ENCODE measurements around the gene CDH13. TPM values are rescaled to one million over a fixed set of nuclear protein-coding genes. Genes with fewer than 3 reads are reported as not detected.
A peak's percentile ranks its signal among the peaks of the same experiment; 100 is the strongest.

CDH13 gene
- total RNA-seq, 4 donors from 2014 or later, result 3.1 to 13.5 (median 8.9) TPM

DNA sequence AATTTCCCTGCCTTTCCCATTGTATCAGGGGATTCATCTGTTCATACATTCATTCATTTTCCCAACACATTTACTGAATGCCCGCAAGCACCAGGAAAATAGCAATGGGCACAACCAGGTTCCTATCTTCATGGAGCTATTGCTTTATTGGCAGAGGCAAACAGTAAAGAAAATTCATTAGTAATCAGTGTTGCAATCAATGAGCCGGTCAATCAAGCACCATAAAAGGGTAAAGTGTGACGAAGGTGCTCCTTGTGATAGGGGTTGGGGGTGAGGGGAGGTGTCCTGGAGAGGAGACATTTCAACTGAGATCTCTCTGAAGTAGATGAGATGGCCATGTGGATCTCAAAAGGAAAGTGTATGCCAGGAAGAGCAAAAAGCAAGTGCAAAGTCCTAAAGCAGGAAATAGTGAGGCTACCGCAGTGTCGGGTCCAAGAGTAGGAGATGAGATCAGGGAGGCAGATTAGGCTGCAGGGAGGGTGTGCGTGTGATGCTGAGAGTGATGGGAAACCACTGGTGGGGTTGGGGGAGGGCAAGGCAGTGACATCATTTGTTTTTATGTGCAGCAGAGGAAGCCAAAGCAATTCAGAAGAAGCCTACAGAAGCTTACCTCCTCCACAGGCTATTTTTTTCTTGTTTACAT lies 28.4 kb downstream of the CDH13 start:
- no peak for DNase-seq (ENCODE audit: extremely low spot score)
- WGBS, result 62% methylated on average over 6 of the region's 6 CpGs
- Histone ChIP-seq H3K27me3 (no peaks in the 10 kb centered on the region), H3K4me1 (peaks cover 8 to 32% (median 10%) of the 10 kb centered on the region in 4 donors), H3K9me3 (no peaks in the 10 kb centered on the region), H3K4me3 (no peak overlapping the region), H3K36me3 (no peaks in the 10 kb centered on the region), H3K27ac (replicated peaks in 1 of 4) (no peak overlapping the region)
- intact Hi-C loops (cut with DNase I), result no loop called here
- TF ChIP-seq EP300 (IDR thresholded peaks at IDR 0.05) (no peak), POLR2AphosphoS5 (IDR thresholded peaks at IDR 0.05) (peak in 1 of 2 donors; percentile 4)

DNA sequence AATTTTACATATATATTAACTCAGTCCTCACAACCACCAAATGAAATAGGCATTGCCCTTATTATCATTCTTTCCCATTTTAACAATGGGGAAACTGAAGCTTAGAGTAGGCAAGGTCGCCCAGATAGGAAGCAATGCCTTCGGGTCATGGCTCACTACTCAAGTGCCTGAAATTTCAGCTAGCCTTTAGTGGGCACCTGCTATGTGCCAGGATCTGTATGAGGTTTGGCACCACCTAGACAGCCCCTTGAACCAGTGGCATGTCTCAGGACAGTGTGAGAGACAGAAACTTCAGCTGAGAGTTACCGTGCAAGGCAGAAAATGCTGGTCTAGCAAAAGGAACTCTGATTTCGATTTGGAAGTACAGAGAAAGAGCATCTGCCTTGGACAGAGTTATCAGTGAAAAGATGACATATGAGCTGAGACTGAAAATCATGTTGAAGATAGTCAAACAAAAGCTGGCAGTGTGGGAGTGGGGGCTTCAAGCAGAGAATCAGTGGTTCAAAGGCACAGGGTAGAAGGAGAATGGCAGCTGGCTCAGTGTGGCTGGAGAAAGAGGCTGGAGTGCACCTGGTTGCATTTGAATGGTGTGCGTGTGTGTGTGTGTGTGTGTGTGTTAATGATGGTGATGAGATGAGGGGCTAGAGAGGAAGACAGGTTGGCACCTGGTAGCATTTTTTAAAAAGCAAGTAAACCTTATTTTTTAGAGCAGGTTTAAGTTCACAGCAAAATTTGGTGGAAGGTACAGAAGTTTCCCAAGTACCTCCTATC lies 29.1 kb downstream of the CDH13 start:
- Histone ChIP-seq H3K27ac (replicated peaks in 1 of 4) (no peak overlapping the region), H3K4me1 (peaks cover 8 to 32% (median 10%) of the 10 kb centered on the region in 4 donors), H3K36me3 (no peaks in the 10 kb centered on the region), H3K9me3 (no peaks in the 10 kb centered on the region), H3K4me3 (no peak overlapping the region), H3K27me3 (no peaks in the 10 kb centered on the region)
- intact Hi-C loops (cut with DNase I), result no loop called here
- TF ChIP-seq POLR2A (IDR thresholded peaks at IDR 0.05; ENCODE audit: low read depth) (no peak), EP300 (IDR thresholded peaks at IDR 0.05) (no peak), CTCF (IDR thresholded peaks at IDR 0.05) (no peak), POLR2AphosphoS5 (IDR thresholded peaks at IDR 0.05) (no peak)
- no peak for DNase-seq (ENCODE audit: extremely low spot score)
- 78% methylated on average over 5 of the region's 5 CpGs for WGBS

DNA sequence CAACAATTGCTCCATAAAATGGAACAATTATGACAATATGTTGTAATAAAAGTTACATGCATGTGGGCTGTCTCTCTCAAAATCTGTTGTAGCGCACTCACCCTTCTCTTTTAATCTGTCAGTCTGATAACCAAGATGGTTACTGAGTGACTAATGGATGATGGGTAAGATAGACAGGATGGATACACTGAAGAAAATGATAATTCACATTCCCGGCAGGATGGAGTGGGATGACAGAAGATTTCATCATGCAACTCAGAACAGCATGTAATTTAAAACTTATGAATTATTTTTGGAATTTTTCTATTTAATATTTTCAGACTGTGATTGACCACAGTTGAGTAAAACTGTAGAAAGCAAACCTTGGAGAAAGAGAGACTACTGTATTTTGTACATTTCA lies 30.5 kb downstream of the CDH13 start:
- Histone ChIP-seq H3K27me3 (no peaks in the 10 kb centered on the region), H3K36me3 (no peaks in the 10 kb centered on the region), H3K27ac (replicated peaks in 1 of 4) (no peak overlapping the region), H3K4me1 (peaks cover 8 to 31% (median 10%) of the 10 kb centered on the region in 4 donors), H3K9me3 (no peaks in the 10 kb centered on the region), H3K4me3 (no peak overlapping the region)
- no peak for DNase-seq (ENCODE audit: extremely low spot score)
- intact Hi-C loops (cut with DNase I), result no loop called here
- 86% methylated on average over 2 of the region's 2 CpGs for WGBS
- TF ChIP-seq EP300 (IDR thresholded peaks at IDR 0.05), result no peak
- TF ChIP-seq POLR2A (IDR thresholded peaks at IDR 0.05; ENCODE audit: low read depth), result no peak
- no peak for TF ChIP-seq CTCF (IDR thresholded peaks at IDR 0.05)
- no peak for TF ChIP-seq POLR2AphosphoS5 (IDR thresholded peaks at IDR 0.05)

DNA sequence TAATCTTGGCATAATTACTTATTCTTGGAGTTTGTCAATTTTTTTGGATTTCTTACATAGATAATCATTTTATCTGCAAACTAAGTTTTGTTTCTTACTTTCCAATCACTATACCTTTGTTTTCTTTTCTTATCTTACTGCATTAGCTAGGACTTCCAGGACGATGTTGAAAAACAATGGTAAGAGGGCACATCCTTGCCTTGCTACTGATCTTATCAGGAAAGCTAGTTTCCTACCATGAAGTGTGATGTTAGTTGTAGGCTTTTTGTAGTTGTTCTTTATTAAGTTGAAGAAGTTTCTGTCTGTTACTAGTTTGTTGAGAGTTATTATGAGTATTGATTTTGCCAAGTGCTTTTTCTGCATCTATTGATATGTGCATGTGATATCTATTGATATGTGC lies 31.0 kb downstream of the CDH13 start:
- H3K9me3 ChIP-seq, result no peaks in the 10 kb centered on the region
- intact Hi-C loops (cut with DNase I), result no loop called here
- no peak overlapping the region for H3K27ac ChIP-seq (replicated peaks in 1 of 4)
- DNase-seq (ENCODE audit: extremely low spot score), result no peak
- TF ChIP-seq CTCF (IDR thresholded peaks at IDR 0.05) (no peak), EP300 (IDR thresholded peaks at IDR 0.05) (no peak), POLR2AphosphoS5 (IDR thresholded peaks at IDR 0.05) (no peak), POLR2A (IDR thresholded peaks at IDR 0.05; ENCODE audit: low read depth) (no peak)
- H3K27me3 ChIP-seq, result no peaks in the 10 kb centered on the region
- H3K4me3 ChIP-seq, result no peak overlapping the region
- peaks cover 8 to 25% (median 10%) of the 10 kb centered on the region in 4 donors for H3K4me1 ChIP-seq
- 57% methylated on average over 1 of the region's 1 CpG for WGBS
- H3K36me3 ChIP-seq, result no peaks in the 10 kb centered on the region

DNA sequence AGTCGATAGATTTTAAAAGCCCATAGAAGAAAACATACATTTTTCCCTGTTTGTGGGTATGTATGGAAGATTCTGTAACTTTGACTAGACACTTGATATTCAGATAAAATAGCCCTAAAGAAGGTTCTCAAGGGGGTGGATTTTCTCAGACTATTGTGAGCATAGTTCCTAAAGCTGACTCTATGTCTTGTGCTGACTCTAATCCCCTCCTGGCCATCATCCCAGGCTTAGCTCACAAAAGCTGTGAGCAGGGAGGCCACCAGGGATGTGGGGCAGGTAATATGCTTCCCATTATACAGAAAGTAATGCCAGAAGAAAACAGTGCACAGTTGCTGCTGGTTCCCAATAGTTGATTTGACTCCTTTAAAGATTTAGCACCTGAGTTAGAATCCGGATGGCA lies 32.0 kb downstream of the CDH13 start:
- Histone ChIP-seq H3K4me1 (peaks cover 3 to 15% (median 4%) of the 10 kb centered on the region in 4 donors), H3K27me3 (no peaks in the 10 kb centered on the region), H3K27ac (replicated peaks in 1 of 4) (no peak overlapping the region), H3K36me3 (no peaks in the 10 kb centered on the region), H3K4me3 (no peak overlapping the region), H3K9me3 (no peaks in the 10 kb centered on the region)
- WGBS, result 93% methylated on average over 2 of the region's 2 CpGs
- intact Hi-C loops (cut with DNase I), result no loop called here
- no peak for DNase-seq (ENCODE audit: extremely low spot score)
- TF ChIP-seq EP300 (IDR thresholded peaks at IDR 0.05) (no peak), CTCF (IDR thresholded peaks at IDR 0.05) (no peak), POLR2A (IDR thresholded peaks at IDR 0.05; ENCODE audit: low read depth) (no peak), POLR2AphosphoS5 (IDR thresholded peaks at IDR 0.05) (no peak)

Measured in esophagus muscularis mucosa (tissue), 4 donors.